Transverse colon (tissue), 4 donors: ENCODE data around the gene SH2B3.

Source experiments
- CTCF ChIP-seq, 5 experiments: fragments of 200-600 bp in 3 of 5; fragments of 450-650 bp in 2 of 5; sonication (generic) in 3 of 5; IDR thresholded peaks; 1 replicate in 2 of 5; 2 replicates in 3 of 5; pipeline ENCODE4 v1.5.1; 2016 to 2017; ENCODE audit warnings: antibody characterized with exemption in 5 of 5, inconsistent platforms in 3 of 5, mild to moderate bottlenecking in 2 of 5, moderate library complexity in 1 of 5
- POLR2AphosphoS5 ChIP-seq, 3 donors: sonication (generic); formaldehyde crosslinking; IDR thresholded peaks; one replicate each; pipeline ENCODE4 v1.6.1; 2016; ENCODE audit warnings: antibody characterized with exemption in 3 of 3

GRCh38 chr12:111443086-111443485 lies 37.4 kb downstream of the SH2B3 start:
- TF ChIP-seq CTCF (IDR thresholded peaks at IDR 0.05) (no peak), POLR2AphosphoS5 (IDR thresholded peaks at IDR 0.05) (no peak)
